Endothelial cell (in vitro differentiated cells): Measurements from ENCODE around the gene MT1H. TPM values are rescaled to one million over a fixed set of nuclear protein-coding genes. Genes with fewer than 3 reads are reported as not detected.
"Not testable (repeated sequence)": the region's sequence is repeated elsewhere in the genome, so short reads cannot be mapped to it uniquely, and the experiment has no call there.

Experiments used
- DNase-seq: peaks from one replicate; pipeline ENCODE4 v3.0.0; 2021; ENCODE audit warnings: low spot score
- H3K27ac Mint-ChIP-seq: one replicate; pipeline ENCODE4 v1.8.0; 2021; ENCODE audit warnings: mixed read lengths, inconsistent platforms; ENCODE audit not compliant: unreplicated experiment
- H3K27me3 Mint-ChIP-seq: one replicate; pipeline ENCODE4 v1.8.0; 2021; ENCODE audit warnings: mild to moderate bottlenecking, moderate library complexity, mixed read lengths, inconsistent platforms; ENCODE audit not compliant: unreplicated experiment
- H3K36me3 Mint-ChIP-seq: one replicate; pipeline ENCODE4 v1.8.0; 2021; ENCODE audit warnings: mild to moderate bottlenecking, low read depth, mixed read lengths, inconsistent platforms; ENCODE audit not compliant: unreplicated experiment
- H3K4me1 Mint-ChIP-seq: one replicate; pipeline ENCODE4 v1.8.0; 2021; ENCODE audit warnings: mild to moderate bottlenecking, mixed read lengths, inconsistent platforms; ENCODE audit not compliant: unreplicated experiment
- H3K4me3 Mint-ChIP-seq: one replicate; pipeline ENCODE4 v1.8.0; 2021; ENCODE audit warnings: mild to moderate bottlenecking, mixed read lengths, inconsistent platforms; ENCODE audit not compliant: unreplicated experiment
- H3K9me3 Mint-ChIP-seq: one replicate; pipeline ENCODE4 v1.8.0; 2021; ENCODE audit warnings: mixed read lengths, inconsistent platforms; ENCODE audit not compliant: unreplicated experiment
- long read RNA-seq: library from polyadenylated mRNA; unstranded; transcript quantifications from one replicate; pipeline ENCODE4 v2.0.0, GENCODE V29; 2020; ENCODE audit not compliant: unreplicated experiment
- total RNA-seq: library from RNA; stranded (reverse); fragmentation: NEBNext Ultra II Directional; extraction: Animal tissue kit (Norgen Biotek cat#: 25700); gene quantifications from one replicate; pipeline ENCODE4 v1.2.1, GENCODE V29; 2021; ENCODE audit not compliant: unreplicated experiment
- TF ChIP-seq, protein P1 (sequence below): fragments of 200-600 bp; sonication (generic); IDR thresholded peaks from one replicate; pipeline ENCODE4 v1.5.0; 2021; ENCODE audit warnings: antibody characterized with exemption; ENCODE audit not compliant: unreplicated experiment

The MT1H gene
- total RNA-seq = not detected
- long read RNA-seq = 0 reads

DNA sequence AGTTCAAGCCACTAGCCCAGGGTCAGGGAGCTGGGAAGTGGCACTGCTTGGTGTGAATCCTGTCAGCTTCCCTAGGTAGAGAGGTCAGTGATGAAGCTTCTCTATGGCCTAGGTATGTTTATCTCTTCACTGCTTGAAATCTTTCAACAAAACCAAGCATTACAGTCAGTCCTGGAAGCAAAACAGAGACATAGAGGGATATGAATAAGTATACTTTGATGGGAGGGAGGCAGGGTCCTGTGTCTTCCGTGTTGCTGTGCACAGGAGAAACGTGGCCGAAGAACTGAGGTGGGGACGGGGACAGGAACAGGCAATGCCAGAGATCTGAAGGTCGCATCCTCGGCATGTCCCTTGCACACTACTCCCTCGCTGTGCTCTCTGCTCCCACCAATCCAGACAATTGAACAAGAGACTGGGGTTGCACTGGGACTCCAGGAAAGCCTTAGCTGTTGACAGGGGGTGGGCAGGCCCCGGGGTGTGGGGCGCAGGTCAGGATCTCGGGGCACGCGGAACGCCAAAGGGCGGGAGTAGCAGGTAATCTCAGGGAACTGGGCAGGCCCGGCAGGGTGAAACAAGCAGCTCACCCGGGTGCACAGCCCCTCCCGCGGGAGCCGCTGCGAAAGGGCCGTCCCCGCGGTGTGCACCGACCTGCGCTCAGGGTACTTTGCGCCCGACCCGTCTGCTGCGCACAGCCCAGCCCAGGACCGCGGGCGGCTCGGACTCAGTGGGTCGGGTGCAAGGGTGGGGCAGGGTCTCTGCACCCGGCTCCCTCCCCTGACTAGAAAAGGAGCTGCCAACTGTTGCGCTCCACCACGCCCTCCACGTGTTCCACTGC is at the start of gene MT1H:
MT1H (plus strand) TSS at position 810 of the 835 bp plus-strand sequence. CDS start 71 bp downstream, outside the sequence.
- H3K27me3 Mint-ChIP-seq = peaks cover 42% of the 10 kb centered on the region
- TF ChIP-seq, protein P1, sequence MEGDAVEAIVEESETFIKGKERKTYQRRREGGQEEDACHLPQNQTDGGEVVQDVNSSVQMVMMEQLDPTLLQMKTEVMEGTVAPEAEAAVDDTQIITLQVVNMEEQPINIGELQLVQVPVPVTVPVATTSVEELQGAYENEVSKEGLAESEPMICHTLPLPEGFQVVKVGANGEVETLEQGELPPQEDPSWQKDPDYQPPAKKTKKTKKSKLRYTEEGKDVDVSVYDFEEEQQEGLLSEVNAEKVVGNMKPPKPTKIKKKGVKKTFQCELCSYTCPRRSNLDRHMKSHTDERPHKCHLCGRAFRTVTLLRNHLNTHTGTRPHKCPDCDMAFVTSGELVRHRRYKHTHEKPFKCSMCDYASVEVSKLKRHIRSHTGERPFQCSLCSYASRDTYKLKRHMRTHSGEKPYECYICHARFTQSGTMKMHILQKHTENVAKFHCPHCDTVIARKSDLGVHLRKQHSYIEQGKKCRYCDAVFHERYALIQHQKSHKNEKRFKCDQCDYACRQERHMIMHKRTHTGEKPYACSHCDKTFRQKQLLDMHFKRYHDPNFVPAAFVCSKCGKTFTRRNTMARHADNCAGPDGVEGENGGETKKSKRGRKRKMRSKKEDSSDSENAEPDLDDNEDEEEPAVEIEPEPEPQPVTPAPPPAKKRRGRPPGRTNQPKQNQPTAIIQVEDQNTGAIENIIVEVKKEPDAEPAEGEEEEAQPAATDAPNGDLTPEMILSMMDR = no peak
- DNase-seq = no peak
- H3K36me3 Mint-ChIP-seq = peaks cover 7% of the 10 kb centered on the region
- peaks cover 10% of the 10 kb centered on the region for H3K4me1 Mint-ChIP-seq
- no peak within 1 kb of the TSS for H3K4me3 Mint-ChIP-seq
- H3K27ac Mint-ChIP-seq = no peak within 1 kb of the TSS
- no peaks in the 10 kb centered on the region for H3K9me3 Mint-ChIP-seq

DNA sequence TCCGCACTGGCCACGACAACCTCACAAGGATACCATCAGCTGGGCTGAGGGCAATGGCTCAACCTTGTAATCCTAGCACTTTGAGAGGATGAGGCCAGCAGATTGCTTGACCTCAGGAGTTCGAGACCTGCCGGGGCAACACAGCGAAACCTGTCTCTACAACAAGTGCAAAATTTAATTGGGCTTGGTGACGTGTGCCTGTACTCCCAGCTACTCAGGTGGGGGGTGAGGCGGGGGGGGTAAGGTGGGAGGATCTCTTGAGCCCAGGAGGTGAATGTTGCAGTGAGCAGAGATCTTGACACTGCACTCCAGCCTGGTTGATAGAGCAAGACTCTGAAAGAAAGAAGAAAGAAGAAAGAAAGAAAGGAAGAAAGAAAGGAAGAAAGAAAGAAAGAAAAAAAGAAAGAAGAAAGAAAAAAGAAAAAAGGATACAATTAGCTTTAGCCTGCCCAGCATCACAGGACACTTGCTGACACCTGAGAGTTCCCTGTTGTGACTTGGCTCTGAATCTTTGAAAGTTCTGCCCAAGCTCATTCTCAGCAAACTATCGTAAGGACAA is 49.2 kb upstream of the MT1H start:
- TF ChIP-seq, protein P1 = no peak
- Mint-ChIP-seq H3K36me3 (peaks cover 5% of the 10 kb centered on the region), H3K27ac (no peak overlapping the region), H3K27me3 (peaks cover 25% of the 10 kb centered on the region), H3K4me1 (peaks cover 10% of the 10 kb centered on the region), H3K9me3 (no peaks in the 10 kb centered on the region), H3K4me3 (no peak overlapping the region)
- DNase-seq = no peak

DNA sequence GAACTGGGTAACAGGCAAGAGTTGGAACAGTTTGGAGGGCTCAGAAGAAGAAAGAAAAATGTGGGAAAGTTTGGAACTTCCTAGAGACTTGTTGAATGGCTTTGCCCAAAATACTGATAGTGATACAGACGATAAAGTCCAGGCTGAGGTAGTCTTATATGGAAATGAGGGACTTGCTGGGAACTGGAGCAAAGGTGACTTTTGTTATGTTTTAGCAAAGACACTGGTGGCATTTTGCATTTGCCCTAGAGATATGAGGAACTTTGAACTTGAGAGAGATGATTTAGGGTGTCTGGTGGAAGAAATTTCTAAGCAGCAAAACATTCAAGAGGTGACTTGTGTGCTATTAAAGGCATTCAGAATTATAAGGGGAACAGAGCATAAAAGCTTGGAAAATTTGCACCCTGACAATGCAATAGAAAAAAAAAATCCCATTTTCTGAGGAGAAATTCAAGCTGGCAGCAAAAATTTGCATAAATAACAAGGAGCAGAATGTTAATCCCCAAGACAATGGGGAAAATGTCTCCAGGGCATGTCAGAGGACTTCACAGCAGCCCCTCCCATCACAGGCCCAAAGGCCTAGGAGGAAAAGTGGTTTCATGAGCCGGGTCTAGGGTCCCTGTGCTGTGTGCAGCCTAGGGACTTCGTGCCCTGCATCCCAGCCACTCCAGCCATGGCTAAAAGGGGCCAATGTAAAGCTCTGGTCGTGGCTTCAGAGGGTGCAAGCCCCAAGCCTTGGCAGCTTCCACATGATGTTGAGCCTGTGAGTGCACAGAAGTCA is 47.8 kb upstream of the MT1H start:
- peaks cover 25% of the 10 kb centered on the region for H3K27me3 Mint-ChIP-seq
- H3K9me3 Mint-ChIP-seq, H3K4me3 Mint-ChIP-seq, DNase-seq, H3K27ac Mint-ChIP-seq, H3K4me1 Mint-ChIP-seq, H3K36me3 Mint-ChIP-seq: not testable (repeated sequence)

DNA sequence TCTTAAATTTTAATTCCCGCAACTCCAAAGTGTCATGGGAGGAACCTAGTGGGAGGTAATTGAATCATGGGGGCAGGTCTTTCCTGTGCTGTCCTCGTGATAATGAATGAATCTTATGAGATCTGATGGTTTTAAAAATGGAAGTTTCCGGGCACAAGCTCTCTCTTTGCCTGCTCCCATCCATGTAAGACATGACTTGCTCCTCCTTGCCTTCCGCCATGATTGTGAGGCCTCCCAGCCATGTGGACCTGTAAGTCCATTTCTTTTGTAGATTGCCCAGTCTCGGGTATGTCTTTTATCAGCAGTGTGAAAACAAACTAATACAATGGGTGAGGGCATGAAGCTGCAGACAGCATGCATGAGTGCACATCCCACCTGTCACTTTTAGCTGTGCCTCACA is 46.4 kb upstream of the MT1H start:
- peaks cover 23% of the 10 kb centered on the region for H3K27me3 Mint-ChIP-seq
- not testable (repeated sequence) for DNase-seq

DNA sequence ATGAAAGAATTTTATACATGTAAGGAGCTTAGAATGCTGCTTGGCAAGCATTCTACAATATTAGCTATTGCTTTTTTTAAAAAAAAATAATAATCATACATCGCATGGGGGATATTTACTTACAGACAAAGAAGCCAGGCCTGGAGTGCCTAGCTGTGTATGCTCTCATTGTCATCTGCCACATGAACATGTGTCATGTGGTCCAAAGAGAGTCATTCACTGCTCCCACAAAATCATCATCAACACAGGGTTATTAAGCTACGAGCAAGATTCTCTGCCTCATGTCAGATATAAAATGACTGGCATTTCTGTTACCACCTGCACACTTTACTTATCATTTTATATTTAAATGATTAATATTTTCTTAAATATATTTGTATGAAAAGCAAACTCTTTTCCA is 46.0 kb upstream of the MT1H start:
- TF ChIP-seq, protein P1 = no peak
- Mint-ChIP-seq H3K4me1 (peaks cover 5% of the 10 kb centered on the region), H3K27ac (no peak overlapping the region), H3K27me3 (peaks cover 23% of the 10 kb centered on the region), H3K36me3 (peaks cover 5% of the 10 kb centered on the region), H3K4me3 (no peak overlapping the region), H3K9me3 (no peaks in the 10 kb centered on the region)
- no peak for DNase-seq

More for the DNA sequence above, 46.4 kb upstream of the MT1H start:
- not testable (repeated sequence) for H3K4me3 Mint-ChIP-seq, H3K36me3 Mint-ChIP-seq, H3K9me3 Mint-ChIP-seq, H3K4me1 Mint-ChIP-seq, H3K27ac Mint-ChIP-seq
